GM23248 (cell line): ENCODE measurements around the gene FAM98A. TPM values are rescaled to one million over a fixed set of nuclear protein-coding genes. Genes with fewer than 3 reads are reported as not detected.

Source experiments
- DNase-seq: peaks from one replicate; pipeline ENCODE4 v3.0.0-alpha.2; 2015
- H2AFZ ChIP-seq: fragments of 200-600 bp; sonication (generic); 2 replicates; pipeline ENCODE4 v1.6.1; 2016; ENCODE audit warnings: antibody characterized with exemption
- H3F3A ChIP-seq: fragments of 200-600 bp; sonication (generic); 2 replicates; pipeline ENCODE4 v1.6.1; 2016; ENCODE audit warnings: mild to moderate bottlenecking, antibody characterized with exemption, mixed run types; ENCODE audit not compliant: insufficient read depth
- H3K27ac ChIP-seq: fragments of 200-600 bp; sonication (generic); 2 replicates; pipeline ENCODE4 v1.5.1; 2016; ENCODE audit warnings: mild to moderate bottlenecking
- H3K27me3 ChIP-seq: fragments of 200-600 bp; sonication (generic); replicated peaks from 2 replicates; pipeline ENCODE4 v1.6.1; 2016; ENCODE audit warnings: mild to moderate bottlenecking; ENCODE audit not compliant: insufficient read depth
- H3K36me3 ChIP-seq: fragments of 200-600 bp; sonication (generic); 2 replicates; pipeline ENCODE4 v1.6.1; 2016; ENCODE audit warnings: low read depth, mild to moderate bottlenecking
- H3K4me1 ChIP-seq: fragments of 200-600 bp; sonication (generic); 2 replicates; pipeline ENCODE4 v1.6.1; 2016; ENCODE audit warnings: mild to moderate bottlenecking; ENCODE audit not compliant: insufficient read depth
- H3K4me2 ChIP-seq: fragments of 200-600 bp; sonication (generic); one replicate; pipeline ENCODE4 v1.6.1; 2016; ENCODE audit warnings: mild to moderate bottlenecking; ENCODE audit not compliant: unreplicated experiment
- H3K4me3 ChIP-seq: fragments of 200-600 bp; sonication (generic); 2 replicates; pipeline ENCODE4 v1.5.1; 2016; ENCODE audit warnings: mild to moderate bottlenecking
- H3K79me2 ChIP-seq: fragments of 200-600 bp; sonication (generic); 2 replicates; pipeline ENCODE4 v1.6.1; 2016; ENCODE audit warnings: mild to moderate bottlenecking; ENCODE audit not compliant: insufficient read depth
- H3K9ac ChIP-seq: fragments of 200-600 bp; sonication (generic); 2 replicates; pipeline ENCODE4 v1.6.1; 2016; ENCODE audit warnings: mild to moderate bottlenecking
- H3K9me2 ChIP-seq: fragments of 200-600 bp; sonication (generic); 2 replicates; pipeline ENCODE4 v1.6.1; 2016; ENCODE audit warnings: mixed run types, mild to moderate bottlenecking, moderate library complexity; ENCODE audit not compliant: insufficient read depth
- H3K9me3 ChIP-seq: fragments of 200-600 bp; sonication (generic); one replicate; pipeline ENCODE4 v1.6.1; 2017; ENCODE audit warnings: low read depth
- H4K20me1 ChIP-seq: fragments of 200-600 bp; sonication (generic); 2 replicates; pipeline ENCODE4 v1.6.0; 2016; ENCODE audit not compliant: insufficient read depth
- EZH2 ChIP-seq: fragments of 200-600 bp; sonication (generic); IDR thresholded peaks from 2 replicates; pipeline ENCODE4 v1.6.1; 2018; ENCODE audit warnings: antibody characterized with exemption, mild to moderate bottlenecking; ENCODE audit not compliant: insufficient read depth, poor library complexity, severe bottlenecking
- EZH2phosphoT487 ChIP-seq: fragments of 200-600 bp; sonication (generic); IDR thresholded peaks from 2 replicates; pipeline ENCODE4 v1.6.1; 2018; ENCODE audit warnings: antibody characterized with exemption, moderate library complexity, mild to moderate bottlenecking, low read depth; ENCODE audit not compliant: insufficient read depth
- WGBS, 2 experiments: methylation state at CpG; one replicate each; pipeline ENCODE4 v1.1.6; 2015 to 2017; ENCODE audit warnings: low lambda C conversion rate in 2 of 2, low coverage in 1 of 2; ENCODE audit errors: missing lambda C conversion rate in 2 of 2; 5-methylcytosine and 5-hydroxymethylcytosine counted together
- in situ Hi-C: fragments of 300-500 bp; cut with MboI; formaldehyde crosslinking; loops from 2 replicates; pipeline ENCODE4 v1.15.0; 2020
- polyA plus RNA-seq: library from polyadenylated mRNA; unstranded; fragments of >200 nt; fragmentation: Nextera tagmentation; extraction: Ambion mirVana; gene quantifications from 2 replicates; pipeline ENCODE4 v1.2.1, GENCODE V29; 2016
- total RNA-seq: library from RNA; depleted of rRNA; stranded (reverse); fragments of >200 nt; shearing (Covaris generic); gene quantifications from 2 replicates; pipeline ENCODE4 v1.2.3, GENCODE V29; 2014; rRNA removed

Gene FAM98A
- total RNA-seq (24.2 and 29.2 TPM in 2 replicates), polyA plus RNA-seq (86.7 and 87.1 TPM in 2 replicates)

DNA sequence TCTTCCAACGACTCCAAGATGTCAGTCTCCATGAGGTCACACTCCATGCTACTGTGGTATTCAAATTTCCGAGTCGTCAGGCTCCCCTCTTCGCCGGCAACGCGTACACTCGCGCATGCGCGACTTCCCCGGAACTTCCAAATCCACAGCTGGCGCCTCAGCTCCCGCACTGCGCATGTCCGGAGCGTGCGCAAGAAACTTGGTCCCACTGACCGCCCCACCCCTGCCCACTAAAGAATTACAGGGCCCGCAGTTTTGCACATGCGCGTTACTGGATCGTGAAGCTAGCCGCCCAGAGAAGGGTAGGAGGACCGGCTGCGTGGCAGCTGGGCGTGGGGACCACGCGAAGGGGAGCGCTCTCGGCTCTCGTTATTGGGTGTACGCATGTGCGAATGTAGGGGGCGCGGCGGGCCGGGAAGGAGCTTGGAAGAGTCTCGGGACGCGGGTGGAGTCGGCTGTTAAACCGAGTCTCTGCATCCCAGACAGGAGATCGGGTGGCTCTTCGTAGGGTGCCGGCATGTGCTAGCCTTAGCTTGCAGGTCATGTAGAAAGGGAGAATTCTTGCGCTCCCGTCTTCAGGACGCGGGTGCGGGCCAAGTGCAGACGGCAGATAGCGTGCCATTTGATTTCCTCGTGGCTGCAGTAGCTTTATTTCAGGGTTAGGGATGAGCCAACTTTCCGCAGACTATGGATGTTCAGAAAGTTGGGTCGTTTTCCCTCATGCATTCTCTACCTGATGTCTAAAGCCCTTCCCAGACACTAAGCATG is at the start of gene FAM98A:
TSS of gene FAM98A (minus strand) at position 125 of the 768 bp plus-strand sequence. CDS start at position 47, 78 bp downstream.
- peak within 1 kb of the TSS; percentile 82 for H3K4me3 ChIP-seq
- WGBS, 2 experiments = 1% methylated on average over 54 to 55 of the region's 56 CpGs
- H3K9ac ChIP-seq = peak within 1 kb of the TSS; percentile 94
- H3K79me2 ChIP-seq = peaks cover 45% of the 10 kb centered on the region
- TF ChIP-seq EZH2 (no peak), EZH2phosphoT487 (no peak)
- no peaks in the 10 kb centered on the region for H3K9me3 ChIP-seq
- peaks cover 8% of the 10 kb centered on the region for H3K36me3 ChIP-seq
- peaks cover 42% of the 10 kb centered on the region for H3K4me1 ChIP-seq
- H2AFZ ChIP-seq = peak within 1 kb of the TSS; percentile 95
- peak; percentile 100 for DNase-seq
- H3K9me2 ChIP-seq = no peaks in the 10 kb centered on the region
- H3K27ac ChIP-seq = peak within 1 kb of the TSS; percentile 86
- no peaks in the 10 kb centered on the region for H3F3A ChIP-seq
- no peaks in the 10 kb centered on the region for H3K27me3 ChIP-seq
- no peaks in the 10 kb centered on the region for H4K20me1 ChIP-seq
- in situ Hi-C loops = loop anchor here (25.0 kb wide), 3 partner anchors 312 to 812 kb away; no protein-coding TSS in a partner anchor
- peak within 1 kb of the TSS; percentile 96 for H3K4me2 ChIP-seq

DNA sequence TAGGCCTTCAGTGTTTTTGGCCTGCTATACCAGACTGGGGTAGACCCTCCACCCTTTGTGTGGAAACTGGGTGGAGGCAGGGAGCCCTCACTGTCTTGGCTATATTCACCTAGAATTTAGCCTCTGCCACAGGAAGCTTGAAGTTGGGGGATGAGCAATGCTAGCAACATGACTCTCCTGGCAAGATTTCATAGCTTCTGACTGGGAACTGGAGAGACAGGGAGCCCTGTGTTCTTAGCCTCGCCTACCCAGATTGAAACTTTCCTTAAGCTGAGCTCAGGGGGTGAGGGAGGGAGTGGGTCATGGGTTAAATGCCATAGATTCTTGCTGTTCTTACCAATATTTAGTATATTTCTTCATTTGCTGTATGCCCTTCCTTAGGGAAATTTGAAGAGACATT is 46.8 kb upstream of the FAM98A start:
- H2AFZ ChIP-seq = no peak overlapping the region
- DNase-seq = peak; percentile 45

DNA sequence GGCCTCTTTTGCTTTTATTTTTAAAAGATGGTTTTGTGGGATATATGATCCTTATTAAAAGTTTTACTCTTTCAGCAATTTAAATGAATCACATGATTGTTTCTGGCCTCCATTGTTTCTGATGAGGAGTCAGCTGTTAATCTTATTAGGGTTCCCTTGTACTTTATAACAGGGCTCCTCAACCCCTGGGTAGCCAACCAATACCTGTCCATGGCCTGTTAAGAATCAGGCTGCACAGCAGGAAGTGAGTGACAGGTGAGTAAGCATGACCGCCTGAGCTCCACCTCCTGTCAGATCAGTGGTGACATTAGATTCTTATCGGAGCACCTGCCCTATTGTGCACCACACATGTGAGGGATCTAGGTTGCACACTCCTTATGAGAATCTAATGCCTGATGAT is 45.1 kb upstream of the FAM98A start:
- Histone ChIP-seq H3K79me2 (no peaks in the 10 kb centered on the region), H3K36me3 (no peaks in the 10 kb centered on the region), H3K4me3 (no peak overlapping the region), H3K9ac (no peak overlapping the region), H3K27ac (no peak overlapping the region), H3K4me2 (no peak overlapping the region), H3K4me1 (no peaks in the 10 kb centered on the region), H3F3A (no peaks in the 10 kb centered on the region), H4K20me1 (no peaks in the 10 kb centered on the region), H3K9me3 (no peaks in the 10 kb centered on the region), H3K9me2 (no peaks in the 10 kb centered on the region), H2AFZ (no peak overlapping the region), H3K27me3 (no peaks in the 10 kb centered on the region)
- 82 to 93% methylated on average over 2 of the region's 2 CpGs for WGBS, 2 experiments
- in situ Hi-C loops = no loop called here
- no peak for DNase-seq
- TF ChIP-seq EZH2 (no peak), EZH2phosphoT487 (no peak)

More for the DNA sequence above, 46.8 kb upstream of the FAM98A start:
- no peaks in the 10 kb centered on the region for H3K27me3 ChIP-seq
- H3K4me1 ChIP-seq = no peaks in the 10 kb centered on the region
- TF ChIP-seq EZH2 (no peak), EZH2phosphoT487 (no peak)
- no peak overlapping the region for H3K4me2 ChIP-seq
- no peak overlapping the region for H3K9ac ChIP-seq
- H3K9me3 ChIP-seq = no peaks in the 10 kb centered on the region
- H3F3A ChIP-seq = no peaks in the 10 kb centered on the region
- no peak overlapping the region for H3K27ac ChIP-seq
- no peaks in the 10 kb centered on the region for H3K9me2 ChIP-seq
- H4K20me1 ChIP-seq = no peaks in the 10 kb centered on the region
- H3K36me3 ChIP-seq = no peaks in the 10 kb centered on the region
- 6 to 15% methylated on average over 1 of the region's 1 CpG for WGBS, 2 experiments
- H3K79me2 ChIP-seq = no peaks in the 10 kb centered on the region
- in situ Hi-C loops = no loop called here
- no peak overlapping the region for H3K4me3 ChIP-seq

DNA sequence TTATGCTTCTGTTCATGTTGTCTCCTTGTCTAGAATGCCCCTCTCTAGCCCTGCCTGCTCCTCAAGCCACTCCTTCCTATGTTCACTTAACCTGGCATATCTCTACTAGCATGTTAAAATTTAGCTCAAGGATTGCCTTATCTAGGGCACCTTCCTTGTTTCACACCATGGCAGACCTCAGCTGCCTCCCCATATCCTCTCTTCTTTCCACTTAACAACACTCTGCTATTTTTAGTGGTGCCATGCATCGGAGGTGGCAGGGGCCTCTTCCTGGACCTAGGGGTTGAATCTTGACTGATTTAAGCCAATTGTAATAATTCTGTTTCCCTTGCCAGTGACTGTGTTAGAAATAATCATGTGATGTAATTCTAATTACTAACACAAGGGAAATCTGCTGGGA is 36.9 kb upstream of the FAM98A start:
- Histone ChIP-seq H4K20me1 (no peaks in the 10 kb centered on the region), H3K36me3 (no peaks in the 10 kb centered on the region), H2AFZ (no peak overlapping the region), H3K4me3 (no peak overlapping the region), H3K27me3 (no peaks in the 10 kb centered on the region; the same call in 1 of the 2 replicates), H3K9me2 (no peaks in the 10 kb centered on the region), H3K4me1 (no peaks in the 10 kb centered on the region), H3F3A (no peaks in the 10 kb centered on the region), H3K27ac (no peak overlapping the region), H3K9me3 (no peaks in the 10 kb centered on the region), H3K79me2 (no peaks in the 10 kb centered on the region), H3K4me2 (no peak overlapping the region), H3K9ac (no peak overlapping the region)
- no peak for DNase-seq
- TF ChIP-seq EZH2 = no peak
- in situ Hi-C loops = no loop called here
- WGBS, 2 experiments = 39% methylated on average over 1 of the region's 1 CpG
